ENCODE results near the gene ERFL.

ERFL gene

DNA sequence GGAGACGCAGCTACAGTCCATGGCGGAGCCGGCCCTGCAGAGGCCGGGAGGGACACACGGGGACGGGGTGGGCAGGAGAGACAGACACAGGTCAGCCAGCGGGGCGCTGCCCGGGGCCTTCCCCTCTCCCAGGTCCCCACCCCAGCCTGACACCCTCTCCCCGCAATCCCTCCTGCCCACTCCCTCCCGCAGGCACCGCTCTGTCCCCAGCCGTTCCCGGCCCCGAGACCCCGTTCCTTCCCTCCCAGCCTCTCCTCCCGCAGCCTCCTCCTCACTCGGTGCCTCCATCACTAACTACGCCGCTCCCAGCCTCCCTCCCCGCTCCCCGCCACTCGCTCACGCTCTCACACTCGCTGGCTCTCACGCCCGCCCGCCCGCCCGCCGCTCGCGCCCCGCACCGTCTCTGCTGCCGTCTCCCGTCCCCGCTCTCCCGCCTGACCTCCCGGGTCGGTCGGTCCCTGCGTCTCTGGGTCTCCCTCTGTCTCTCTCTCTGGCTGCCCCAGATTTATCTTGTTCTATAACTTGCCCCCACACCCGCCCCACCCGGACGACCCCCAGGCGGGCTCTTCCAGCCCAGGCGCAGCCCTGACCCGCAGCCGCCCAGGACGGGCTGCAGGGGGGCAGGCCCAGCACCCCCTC lies 15.2 kb downstream of the ERFL start:
- DNase-seq (ENCODE audit: low spot score), result no peak

DNA sequence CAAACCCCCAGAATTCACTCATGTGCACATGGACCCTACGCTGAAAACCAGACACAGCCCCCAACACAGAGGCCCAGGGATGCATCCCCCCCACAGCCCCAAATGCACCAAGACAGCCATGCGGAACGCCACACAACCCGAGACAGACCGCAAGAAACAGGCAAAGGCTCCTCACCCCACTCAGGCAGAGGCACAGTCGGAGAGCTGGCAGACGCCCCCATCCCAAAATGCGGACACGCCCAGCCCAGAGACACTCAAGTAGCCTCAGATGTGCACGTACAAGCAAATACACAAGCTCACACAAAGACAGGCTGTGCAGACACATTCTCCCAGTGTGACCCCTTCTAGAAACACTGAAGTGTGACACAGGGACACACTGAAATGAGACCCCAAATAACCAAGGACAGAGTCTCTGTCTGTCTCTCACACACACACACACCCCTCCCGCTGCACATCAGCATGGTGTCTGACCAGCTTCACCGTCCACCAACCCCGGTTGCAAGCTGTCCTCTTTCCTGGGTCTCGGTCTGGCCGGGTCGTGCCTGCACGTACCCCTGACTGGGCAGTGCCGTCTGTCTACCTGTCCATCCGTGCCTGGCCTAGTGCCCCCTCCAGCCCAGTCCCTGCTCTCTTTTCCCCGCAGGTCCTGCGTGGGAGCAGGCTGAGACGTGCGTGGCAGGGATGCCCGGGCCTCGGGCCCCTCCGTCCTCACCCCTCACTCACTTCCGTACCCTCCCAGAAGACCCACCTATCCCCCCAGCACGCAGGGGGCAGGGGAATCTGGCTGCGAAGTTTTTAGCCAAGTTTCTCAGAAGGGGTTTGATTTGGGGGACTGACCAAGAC lies 16.1 kb downstream of the ERFL start:
- no peak for DNase-seq (ENCODE audit: low spot score)

DNA sequence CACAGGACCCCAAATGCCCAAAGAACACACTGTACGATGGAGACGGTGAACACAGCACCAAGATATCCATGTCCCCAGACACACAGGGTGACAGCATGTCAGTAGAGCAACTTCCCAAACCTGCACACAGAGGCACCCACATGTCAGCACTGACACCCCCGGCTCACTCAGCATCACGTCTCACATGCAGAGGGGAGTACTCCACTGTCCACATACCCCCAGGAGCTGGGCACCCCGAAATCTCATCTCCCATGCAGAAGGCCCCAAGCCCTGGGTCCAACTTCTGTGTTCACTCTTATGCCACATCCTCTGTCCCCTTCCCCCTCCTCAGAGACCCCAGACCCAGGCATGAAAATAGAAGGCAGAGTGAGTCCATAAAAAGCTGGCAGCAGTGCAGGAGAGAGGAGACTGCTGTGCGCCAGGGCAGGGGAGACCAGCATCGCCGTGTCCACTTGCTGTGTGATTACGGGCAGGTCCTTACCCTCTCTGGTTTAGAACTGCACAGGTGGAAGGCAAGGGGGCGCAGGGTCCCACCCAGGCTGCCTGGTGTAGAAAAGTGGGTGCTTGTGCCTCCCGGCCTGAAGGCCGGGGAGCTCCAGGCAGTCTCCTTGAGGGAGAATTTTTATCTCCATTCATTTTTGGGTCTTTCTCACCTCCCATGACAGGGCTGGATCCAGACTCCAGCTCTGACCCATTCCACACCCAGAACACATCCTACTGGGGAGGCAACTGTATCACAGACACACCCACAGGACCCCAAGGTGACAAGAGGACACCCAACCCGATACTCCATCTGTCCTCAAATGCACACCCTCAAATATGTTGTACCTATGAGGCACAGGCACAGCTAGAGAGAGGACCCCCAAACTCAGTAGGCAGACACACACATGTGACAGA lies 17.0 kb downstream of the ERFL start:
- DNase-seq (ENCODE audit: low spot score), result no peak

DNA sequence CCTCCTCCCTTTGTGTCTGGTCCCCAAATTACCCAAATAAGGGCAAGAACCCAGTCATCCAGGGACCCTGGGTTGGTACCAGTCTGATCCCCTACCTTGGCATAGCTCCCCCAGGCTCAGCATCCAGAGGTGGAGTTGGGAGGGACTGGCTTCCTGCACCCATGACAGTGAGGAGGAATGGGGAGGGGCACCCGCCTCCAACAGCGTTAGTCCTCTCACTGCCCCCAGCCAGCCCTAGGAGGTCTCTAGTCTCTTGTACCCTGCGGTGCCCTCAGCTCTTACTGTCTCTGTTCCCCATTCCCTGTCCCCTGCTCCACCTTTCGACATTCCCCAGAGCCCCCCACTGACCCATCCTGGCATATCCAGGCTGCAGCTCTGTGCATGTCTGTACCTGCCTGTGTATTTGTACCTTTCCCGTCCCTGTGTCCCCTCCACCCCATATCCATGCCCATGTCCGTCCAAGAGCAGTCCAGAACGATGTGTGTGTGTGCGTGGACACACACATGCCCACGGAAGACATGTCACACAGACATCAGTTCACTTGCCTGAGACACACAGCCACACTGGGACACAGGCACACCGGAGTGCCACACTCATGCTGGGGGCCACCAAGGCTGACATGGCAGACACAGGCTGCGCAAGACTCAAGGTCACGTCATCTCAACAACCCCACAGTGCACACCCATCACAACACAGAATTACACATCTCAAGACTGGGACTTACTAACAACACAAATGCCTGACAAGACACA lies 17.8 kb downstream of the ERFL start:
- DNase-seq (ENCODE audit: low spot score), result no peak

DNA sequence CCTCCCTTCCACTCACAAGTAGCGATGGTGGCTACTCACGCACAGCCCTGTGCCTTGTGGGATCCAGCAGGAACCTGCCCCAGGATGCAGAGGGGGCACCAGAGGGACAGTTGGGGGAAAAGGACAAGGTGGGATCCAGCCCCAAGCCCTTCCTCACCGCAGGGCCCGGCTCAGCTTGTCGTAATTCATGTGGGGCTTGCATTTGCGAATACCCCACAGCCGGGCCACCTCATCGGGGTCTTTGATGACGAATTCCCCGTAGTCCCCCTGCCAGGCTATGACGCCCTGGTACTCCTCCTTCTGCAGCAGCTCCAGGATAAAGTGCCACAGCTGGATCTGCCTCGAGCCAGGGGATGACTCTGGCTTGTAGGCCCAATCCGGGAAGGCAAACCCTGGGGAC lies 18.5 kb downstream of the ERFL start:
- no peak for DNase-seq (ENCODE audit: low spot score)

DNA sequence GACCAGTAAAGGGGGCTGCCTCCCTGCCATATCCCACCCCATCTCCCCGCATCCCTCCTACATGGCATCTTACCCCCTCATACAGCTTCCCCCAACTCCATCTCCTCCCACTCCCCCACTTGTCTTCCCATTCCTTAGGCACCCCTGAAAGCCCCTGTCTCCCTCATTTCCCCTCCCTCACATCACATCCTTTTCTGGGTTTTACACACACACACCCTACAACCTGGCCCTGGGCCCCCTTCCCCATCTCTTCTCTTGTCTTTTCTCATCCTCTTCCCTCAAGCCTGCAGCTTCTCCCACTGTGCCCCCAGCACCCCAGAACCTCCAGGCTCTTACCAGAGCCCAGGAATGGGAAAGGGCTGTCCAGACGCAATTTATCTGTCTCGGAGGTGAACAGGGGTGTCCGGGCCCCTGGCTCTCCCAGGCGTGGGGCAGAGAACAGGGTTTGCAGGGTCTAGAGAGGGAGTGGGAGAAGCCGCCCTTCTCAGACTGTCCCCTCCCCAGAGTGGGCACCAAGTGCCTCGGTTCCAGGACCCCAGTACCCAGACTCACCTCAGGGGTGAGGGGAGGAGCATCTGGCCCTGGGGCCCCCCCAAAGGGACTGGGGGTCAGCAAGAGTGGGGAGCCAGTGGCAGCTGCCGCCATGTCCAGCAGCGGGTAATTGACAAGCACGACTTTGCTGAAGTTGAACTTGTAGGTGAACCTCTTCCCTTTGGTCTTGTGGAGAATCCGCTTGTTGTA lies 19.4 kb downstream of the ERFL start:
- no peak for DNase-seq (ENCODE audit: low spot score)

DNA sequence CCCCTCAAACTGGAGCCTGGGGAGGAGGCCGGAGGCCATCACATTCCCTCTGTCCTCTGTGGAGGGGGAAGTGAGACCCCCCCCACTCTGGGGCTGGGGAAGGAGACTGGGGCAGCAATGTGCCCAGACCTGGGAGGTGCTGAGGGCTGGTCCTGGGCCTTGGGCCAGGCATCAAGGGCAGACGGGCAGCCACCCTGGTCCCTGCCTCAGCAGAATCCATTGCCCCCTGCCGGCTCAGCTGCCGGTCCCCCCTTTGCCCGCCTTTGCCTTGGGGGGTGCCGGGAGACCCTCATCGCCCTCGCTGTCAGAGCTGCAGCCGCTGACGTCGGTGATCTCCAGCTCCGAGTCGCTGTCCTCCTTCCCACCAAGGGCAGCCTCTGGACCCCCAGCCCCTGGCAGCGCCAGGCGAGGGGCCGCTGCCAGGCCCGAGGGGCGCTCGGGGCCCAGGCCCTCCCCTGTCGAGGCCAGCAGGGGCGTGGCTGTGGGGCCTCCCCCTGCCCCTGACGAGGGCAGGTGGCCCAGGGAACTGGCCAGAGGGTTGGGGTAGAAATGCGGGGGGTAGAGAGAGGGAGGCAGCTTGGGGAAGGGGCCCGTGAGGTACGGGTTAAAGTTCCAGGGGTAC lies 20.1 kb downstream of the ERFL start:
- no peak for DNase-seq (ENCODE audit: low spot score)

DNA sequence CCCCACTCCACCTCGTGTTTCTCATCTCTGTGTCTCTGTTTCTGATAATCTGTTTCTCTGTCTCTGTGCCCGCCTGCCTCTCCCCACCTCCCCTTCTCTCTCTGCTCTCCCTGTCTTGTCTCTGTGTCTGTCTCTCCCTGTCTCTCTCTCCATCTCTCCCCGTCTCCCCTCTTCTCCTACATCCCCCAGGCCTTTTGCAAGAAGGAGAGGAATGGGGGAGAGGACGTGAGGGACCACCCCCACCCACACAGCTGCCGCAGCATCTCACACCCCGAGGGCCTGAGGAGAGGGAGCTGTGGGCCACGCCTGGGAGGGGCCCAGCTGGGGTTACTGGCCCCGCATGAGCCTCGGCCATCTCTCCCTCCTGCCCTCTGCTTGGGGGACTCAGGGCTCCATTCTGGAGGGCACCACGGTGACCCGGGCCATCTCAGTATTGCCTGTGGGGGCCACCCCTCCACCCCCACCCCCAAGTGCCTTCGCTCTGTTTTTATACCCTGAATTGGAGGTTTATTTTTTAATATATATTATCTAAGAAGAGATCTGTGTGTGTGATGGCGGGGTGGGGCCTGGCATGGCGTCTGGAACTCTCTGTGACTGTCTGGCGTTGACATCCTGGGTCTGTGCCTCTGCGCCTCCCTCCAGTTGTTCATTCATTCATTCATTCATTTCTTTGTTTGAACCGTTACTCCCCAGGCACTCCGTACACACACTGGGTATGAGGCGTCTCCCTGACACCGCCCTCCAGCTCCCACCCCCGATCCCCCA lies 21.2 kb downstream of the ERFL start:
- no peak for DNase-seq (ENCODE audit: low spot score)

DNA sequence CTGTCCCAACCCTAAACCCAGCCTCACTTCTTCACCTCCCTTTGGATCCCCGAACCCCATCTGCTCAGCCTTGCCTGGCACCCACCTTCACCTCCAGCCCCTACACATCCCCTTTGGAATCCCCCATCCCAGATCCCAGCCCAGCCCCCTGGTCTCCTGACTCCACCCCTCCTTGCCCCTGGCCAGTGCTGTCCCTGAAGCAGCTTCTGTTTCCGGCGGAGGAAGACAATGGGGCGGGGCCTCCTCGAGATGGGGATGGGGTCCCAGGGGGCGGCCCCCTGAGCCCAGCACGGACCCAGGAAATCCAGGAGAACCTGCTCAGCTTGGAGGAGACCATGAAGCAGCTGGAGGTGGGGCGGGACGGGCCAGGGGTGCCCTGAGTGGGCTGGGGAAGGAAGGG lies 22.0 kb downstream of the ERFL start:
- no peak for DNase-seq (ENCODE audit: low spot score)

DNA sequence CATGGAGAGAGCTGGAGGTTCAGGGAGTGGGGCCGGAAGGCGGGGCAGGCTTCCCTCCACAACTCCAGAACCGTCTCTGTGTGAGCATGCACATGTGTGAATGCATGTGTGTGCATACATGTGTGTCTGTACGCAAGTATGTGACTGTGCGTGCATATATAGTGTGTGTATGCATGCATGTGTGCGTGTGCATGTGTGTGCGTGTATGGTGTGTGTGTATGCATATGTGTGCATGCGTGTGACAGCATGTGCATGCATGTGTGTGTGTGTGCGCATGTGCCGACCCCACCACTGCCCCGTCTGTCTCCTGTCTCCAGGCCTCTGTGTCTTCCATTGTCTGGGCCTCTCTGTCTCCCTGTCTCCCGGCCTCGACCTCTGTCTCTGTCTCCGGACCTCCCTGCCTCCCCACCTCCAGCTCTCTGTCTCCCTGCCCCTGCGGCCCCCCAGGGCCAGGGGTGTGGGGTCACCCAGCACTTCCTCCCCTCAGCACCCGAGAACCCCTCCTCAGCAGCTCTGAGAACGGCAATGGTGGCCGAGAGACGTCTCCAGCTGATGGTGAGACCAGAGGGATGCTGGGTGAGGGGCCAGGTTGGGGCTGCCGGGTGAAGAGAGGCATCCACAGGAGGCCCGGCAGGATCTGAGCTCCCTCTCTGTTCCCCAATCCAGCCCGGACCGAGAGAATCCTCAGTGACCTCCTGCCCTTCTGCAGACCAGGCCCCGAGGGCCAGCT lies 22.8 kb downstream of the ERFL start:
- no peak for DNase-seq (ENCODE audit: low spot score)

DNA sequence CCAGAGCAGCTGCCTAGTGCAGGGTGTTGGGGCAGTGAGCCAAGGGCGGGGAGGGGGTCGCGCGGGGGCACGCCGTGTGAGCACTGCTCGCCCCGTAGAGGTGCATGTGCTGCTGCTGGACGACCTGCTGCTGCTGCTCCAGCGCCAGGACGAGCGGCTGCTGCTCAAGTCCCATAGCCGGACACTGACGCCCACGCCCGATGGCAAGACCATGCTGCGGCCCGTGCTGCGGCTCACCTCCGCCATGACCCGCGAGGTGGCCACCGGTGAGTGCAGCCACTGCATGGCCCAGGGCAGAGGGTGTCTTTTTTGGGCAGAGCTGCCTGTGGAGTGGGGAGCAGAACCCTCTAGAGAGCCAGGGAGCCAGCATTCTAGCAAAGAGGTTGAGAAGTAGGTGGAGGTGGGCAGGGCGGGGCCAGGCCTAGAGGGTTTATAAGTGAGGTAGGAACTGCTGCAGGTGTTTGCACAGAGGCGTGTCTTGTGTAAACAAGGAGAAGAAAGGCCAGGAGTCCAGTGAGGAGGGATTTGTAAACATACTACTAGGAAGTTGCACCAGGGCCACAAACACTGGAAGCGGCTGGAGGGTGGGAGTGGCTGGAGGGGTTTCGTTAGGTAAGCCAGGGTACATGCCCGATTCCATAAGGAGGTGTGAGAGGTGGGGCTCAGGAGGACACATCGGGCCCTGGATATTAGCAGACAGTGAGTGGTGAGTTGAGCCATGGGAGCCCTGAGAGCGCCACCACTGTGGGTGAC lies 24.0 kb downstream of the ERFL start:
- peak; percentile 96 for DNase-seq (ENCODE audit: low spot score)

DNA sequence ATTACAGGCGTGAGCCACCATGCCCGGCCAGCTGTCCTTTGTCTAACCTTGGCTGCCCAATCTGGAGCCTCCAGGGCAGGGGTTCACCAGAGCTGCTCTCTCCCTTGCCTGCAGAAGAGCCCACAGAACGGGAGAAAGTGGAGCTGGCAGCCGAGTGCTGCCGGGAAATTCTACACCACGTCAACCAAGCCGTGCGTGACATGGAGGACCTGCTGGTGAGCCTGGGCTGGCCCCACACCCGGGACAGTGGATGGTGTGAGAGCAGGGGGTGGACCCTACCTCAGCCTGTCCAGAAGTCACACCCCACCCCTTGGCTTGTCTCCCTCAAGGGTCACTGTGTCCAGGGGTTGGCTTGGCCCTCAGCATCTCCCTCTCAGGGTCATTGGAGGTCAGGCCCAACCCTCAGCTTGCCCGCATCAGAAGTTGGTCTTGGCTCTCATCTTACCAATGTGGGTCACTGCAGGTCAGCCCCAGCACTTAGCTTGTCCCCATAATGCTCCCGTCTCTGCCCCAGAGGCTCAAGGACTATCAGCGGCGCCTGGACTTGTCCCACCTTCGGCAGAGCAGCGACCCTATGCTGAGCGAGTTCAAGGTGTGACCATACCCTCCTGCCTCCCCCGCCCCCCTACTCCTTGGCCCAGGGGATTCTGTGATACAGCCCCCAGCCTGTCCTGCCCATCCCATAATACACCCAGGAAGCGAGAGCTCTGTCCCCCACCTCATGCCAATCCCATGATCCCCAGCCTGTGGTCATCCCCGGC lies 24.9 kb downstream of the ERFL start:
- no peak for DNase-seq (ENCODE audit: low spot score)

DNA sequence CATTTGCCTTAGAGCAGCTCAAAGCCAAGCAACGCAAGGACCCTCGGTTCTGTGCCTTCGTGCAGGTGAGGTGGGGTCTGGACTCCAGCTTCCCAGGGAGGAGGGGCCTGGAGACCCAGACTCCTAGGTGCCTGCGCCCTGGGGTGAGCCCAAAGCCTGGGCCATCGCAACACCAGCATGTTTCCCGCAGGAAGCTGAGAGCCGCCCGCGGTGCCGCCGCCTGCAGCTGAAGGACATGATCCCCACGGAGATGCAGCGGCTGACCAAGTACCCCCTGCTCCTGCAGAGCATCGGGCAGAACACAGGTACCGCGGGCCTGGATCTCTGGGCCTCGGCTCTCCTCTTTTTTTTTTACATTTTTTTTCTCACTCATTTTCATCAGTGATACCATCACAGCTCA lies 25.7 kb downstream of the ERFL start:
- no peak for DNase-seq (ENCODE audit: low spot score)

DNA sequence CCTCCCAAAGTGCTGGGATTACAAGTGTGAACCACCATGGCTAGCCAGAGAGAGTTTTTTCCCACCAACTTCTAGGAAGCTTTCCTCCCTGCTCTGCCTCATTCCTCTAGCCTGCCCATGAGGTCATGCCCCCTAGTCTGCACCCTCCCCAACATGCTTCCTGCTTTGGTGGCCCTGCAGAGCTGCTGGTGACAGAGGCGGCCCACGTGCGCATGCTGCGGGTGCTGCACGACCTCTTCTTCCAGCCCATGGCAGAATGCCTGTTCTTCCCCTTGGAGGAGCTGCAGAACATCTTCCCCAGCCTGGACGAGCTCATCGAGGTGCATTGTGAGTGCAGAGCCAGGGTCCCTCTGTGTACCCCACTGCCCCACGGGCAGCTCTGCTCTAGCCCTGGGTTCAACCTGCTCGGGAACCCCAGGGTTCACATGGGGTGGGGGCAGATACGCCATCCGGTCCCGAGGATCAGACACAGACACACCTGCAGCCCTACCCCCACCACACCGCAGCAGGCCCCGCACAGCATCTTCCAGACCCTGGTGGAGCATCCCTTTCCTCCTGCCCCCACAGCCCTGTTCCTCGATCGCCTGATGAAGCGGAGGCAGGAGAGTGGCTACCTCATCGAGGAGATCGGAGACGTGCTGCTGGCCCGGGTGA lies 26.4 kb downstream of the ERFL start:
- DNase-seq (ENCODE audit: low spot score), result no peak

DNA sequence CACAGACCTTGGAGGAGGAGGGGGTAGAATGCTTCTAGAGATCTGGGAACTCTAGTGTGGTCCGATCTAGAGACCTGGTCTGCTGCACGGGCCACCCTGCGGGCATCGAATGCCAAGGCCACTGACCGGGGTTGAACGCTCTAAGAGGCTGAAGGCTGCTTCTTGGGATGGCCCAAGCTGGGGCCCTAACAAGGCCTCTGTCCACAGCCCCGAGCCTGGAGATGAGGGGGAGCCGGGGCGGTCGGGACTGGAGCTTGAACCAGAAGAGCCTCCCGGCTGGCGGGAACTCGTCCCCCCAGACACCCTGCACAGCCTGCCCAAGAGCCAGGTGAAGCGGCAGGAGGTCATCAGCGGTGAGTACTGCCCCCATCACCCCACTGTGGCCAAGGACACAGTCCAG lies 30.0 kb downstream of the ERFL start:
- no peak for DNase-seq (ENCODE audit: low spot score)

DNA sequence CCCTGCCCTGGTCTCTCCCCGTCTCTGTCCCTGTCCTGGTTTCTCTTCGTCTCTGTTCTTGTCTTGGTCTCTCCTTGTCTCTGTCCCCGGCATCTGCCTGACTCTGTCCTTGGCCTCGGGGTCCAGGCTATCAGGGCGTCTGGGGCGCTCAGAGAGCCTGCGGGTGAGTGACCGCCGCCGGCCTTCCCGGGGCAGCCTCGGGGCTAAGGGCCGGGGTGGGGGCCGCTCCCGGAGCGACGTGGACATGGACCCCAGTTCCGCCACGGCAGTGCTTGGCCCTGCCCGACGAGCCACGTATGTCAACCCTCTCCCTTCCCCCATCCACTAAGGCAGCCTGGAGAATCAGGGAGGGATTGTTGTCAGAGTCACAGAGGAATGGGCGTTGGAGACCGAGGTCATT lies 30.4 kb downstream of the ERFL start:
- no peak for DNase-seq (ENCODE audit: low spot score)

DNA sequence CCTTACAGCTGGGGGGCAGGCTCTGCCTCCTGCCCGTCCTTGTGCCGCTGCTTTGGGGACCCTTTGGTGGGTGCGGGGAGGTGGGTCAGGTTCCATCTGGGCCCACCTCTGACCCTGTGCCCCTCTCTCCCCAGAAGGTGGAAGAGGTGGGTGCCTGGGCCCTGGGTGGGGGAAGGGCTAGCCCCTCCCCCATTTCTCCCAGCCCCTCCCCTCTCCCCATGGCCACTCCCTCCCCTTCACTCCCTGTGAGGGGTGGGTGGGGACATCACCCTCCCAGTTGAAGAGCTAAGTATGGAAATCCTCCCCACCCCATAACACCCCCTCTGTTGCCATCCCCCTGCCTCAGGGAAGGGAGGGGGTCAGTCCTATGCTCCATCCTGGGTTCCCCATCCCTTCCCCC lies 31.1 kb downstream of the ERFL start:
- DNase-seq (ENCODE audit: low spot score), result no peak

Measured in SW480 (cell line).